ENCODE data around the gene PLA2G6.
"Not testable (repeated sequence)": the region's sequence is repeated elsewhere in the genome, so short reads cannot be mapped to it uniquely, and the experiment has no call there.

PLA2G6 gene

DNA sequence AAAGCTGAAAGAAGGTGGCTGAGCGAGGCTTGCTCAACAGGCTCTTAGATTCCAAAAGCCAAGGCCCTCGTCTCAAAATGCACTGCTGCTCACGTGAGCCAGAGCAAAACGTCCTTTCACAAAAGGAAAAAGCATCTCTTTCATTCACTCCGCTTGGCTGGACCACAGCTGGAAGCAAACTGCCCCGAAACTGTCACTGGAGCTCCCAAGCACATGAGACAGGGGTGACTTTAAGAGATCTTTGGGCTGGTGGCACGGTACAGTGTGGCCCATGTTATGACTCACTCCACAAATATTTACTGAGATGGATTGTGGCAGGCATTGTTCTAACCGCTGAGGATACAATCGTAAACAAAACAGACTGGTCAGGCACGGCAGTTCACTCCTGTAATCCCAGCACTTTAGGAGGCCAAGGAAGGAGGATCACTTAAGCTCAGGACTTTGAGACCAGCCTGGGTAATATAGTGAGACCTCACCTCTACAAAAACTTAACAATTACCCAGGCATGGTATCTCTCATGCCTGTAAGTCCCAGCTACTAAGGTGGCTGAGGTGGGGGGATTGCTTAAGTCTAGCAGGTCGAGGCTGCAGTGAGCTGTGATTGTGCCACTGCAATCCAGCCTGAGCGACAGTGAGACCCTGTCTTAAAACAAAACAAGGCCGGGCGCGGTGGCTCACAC lies 3.6 kb downstream of the PLA2G6 start:
- DNase-seq (ENCODE audit: insufficient read length, low spot score) (no peak), FAIRE-seq (peak; percentile 40)
- no peak for TF ChIP-seq PAX5 (IDR thresholded peaks at IDR 0.05; ENCODE audit: insufficient read depth, low read length, severe bottlenecking)
- TF ChIP-seq POU2F2 (IDR thresholded peaks at IDR 0.05; ENCODE audit: low read depth, low read length): no peak
- TF ChIP-seq POLR2A (IDR thresholded peaks at IDR 0.05; ENCODE audit: low read depth, low read length): no peak
- TF ChIP-seq SPI1 (IDR thresholded peaks at IDR 0.05; ENCODE audit: low read depth, low read length): no peak
- no peak for TF ChIP-seq TAF1 (IDR thresholded peaks at IDR 0.05; ENCODE audit: low read depth, low read length)
- TF ChIP-seq POLR2AphosphoS5 (IDR thresholded peaks at IDR 0.05; ENCODE audit: low read depth, low read length): no peak

DNA sequence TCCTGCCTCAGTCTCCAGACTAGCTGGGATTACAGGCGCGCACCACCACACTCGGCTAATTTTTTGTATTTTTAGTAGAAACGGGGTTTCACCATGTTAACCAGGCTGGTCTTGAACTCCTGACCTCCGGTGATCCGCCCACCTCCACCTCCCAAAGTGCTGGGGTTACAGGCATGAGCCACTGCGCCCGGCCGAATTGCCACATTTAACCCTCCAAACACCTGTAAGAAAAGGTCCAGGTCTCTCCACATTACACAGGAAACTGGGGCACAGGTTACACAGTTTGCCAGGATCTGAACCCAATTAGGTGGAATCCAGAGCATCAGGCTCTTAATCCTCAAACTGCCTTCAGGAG lies 4.1 kb downstream of the PLA2G6 start:
- FAIRE-seq; DNase-seq (ENCODE audit: insufficient read length, low spot score): not testable (repeated sequence)

DNA sequence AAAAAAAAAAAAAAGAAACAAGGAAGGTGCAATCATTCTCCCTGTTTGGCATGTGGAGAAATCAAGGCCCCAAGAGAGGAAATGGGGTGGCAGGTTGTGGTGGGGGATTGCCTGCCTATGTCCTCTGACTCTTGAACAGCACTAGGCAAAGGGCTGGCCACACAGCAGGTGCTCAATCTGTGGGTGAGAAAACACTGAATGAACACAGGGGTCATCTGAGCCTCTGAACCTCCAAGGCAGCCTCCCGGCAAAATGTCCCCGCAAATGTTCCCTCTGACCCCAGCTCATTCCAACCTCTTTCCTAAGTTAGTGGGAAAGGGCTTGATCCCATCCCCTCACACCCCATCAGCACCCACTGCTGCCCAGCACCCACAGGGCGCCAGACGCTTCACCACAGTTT lies 4.6 kb downstream of the PLA2G6 start:
- FAIRE-seq: no peak
- TF ChIP-seq SPI1 (IDR thresholded peaks at IDR 0.05; ENCODE audit: low read depth, low read length) (no peak), POU2F2 (IDR thresholded peaks at IDR 0.05; ENCODE audit: low read depth, low read length) (no peak), POLR2AphosphoS5 (IDR thresholded peaks at IDR 0.05; ENCODE audit: low read depth, low read length) (no peak), TAF1 (IDR thresholded peaks at IDR 0.05; ENCODE audit: low read depth, low read length) (no peak), POLR2A (IDR thresholded peaks at IDR 0.05; ENCODE audit: low read depth, low read length) (no peak), PAX5 (IDR thresholded peaks at IDR 0.05; ENCODE audit: insufficient read depth, low read length, severe bottlenecking) (no peak)

DNA sequence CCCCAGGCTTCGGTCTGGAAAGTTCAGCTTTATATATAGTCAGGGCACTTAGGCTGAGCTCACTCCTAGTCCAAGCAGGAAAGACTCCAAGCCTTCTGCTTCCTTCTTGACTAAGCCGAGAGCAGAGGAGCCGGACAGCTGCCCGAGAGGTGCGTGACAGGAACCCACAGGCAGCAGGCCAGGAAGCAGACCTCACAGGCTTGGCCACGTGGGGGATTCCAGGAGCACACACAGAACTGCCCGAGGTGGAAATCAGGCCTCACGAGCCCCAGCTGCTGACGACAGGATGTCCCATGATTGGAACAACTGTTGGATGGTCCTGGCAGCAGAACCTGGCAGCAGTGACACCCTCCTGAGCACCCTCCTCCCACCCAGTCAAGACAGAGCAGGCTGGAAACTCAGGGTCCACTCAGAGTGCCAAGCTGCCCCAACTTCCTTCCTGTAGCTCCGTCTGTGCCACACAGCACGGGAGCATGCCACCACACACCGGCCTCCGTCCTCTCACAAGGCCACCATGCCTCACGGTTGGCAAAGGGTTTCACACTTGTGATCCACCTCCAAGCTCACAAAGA lies 5.4 kb downstream of the PLA2G6 start:
- DNase-seq (ENCODE audit: insufficient read length, low spot score): no peak
- TF ChIP-seq TAF1 (IDR thresholded peaks at IDR 0.05; ENCODE audit: low read depth, low read length): 0 out of 2 replicates have a peak, but pooled peaks have one; percentile 9
- TF ChIP-seq POU2F2 (IDR thresholded peaks at IDR 0.05; ENCODE audit: low read depth, low read length): no peak
- FAIRE-seq: peak; percentile 87

More for the DNA sequence above, 4.6 kb downstream of the PLA2G6 start:
- no peak for DNase-seq (ENCODE audit: insufficient read length, low spot score)

GRCh38 chr22:38175206-38176118 lies 6.2 kb downstream of the PLA2G6 start:
- DNase-seq (ENCODE audit: insufficient read length, low spot score) (no peak), FAIRE-seq (peak; percentile 33)
- TF ChIP-seq POLR2A (IDR thresholded peaks at IDR 0.05; ENCODE audit: low read depth, low read length): no peak
- TF ChIP-seq TAF1 (IDR thresholded peaks at IDR 0.05; ENCODE audit: low read depth, low read length): no peak
- no peak for TF ChIP-seq PAX5 (IDR thresholded peaks at IDR 0.05; ENCODE audit: insufficient read depth, low read length, severe bottlenecking)
- no peak for TF ChIP-seq POLR2AphosphoS5 (IDR thresholded peaks at IDR 0.05; ENCODE audit: low read depth, low read length)

DNA sequence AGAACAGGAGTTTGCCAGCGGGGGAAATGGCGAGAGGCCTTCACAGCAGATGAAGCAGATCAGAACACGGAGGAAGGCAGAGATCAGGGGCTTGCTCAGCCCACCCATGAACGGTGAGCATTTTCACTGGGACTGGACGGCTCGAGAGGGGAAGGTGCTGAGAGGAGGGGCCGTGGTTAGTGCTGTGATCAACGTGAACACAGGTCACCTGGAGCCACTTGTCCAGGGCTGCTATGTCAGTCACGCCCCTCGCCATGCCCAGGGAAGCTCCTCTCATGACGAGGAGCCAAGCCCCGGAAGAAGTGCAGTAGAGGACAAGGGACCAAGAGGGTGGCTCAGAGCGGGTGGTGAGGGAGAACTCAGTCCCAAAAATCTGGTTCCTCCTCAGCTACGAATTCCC lies 7.0 kb downstream of the PLA2G6 start:
- TF ChIP-seq POLR2A (IDR thresholded peaks at IDR 0.05; ENCODE audit: low read depth, low read length): no peak
- no peak for TF ChIP-seq TAF1 (IDR thresholded peaks at IDR 0.05; ENCODE audit: low read depth, low read length)
- no peak for TF ChIP-seq SPI1 (IDR thresholded peaks at IDR 0.05; ENCODE audit: low read depth, low read length)
- no peak for TF ChIP-seq POU2F2 (IDR thresholded peaks at IDR 0.05; ENCODE audit: low read depth, low read length)
- no peak for TF ChIP-seq POLR2AphosphoS5 (IDR thresholded peaks at IDR 0.05; ENCODE audit: low read depth, low read length)
- no peak for TF ChIP-seq PAX5 (IDR thresholded peaks at IDR 0.05; ENCODE audit: insufficient read depth, low read length, severe bottlenecking)
- FAIRE-seq: no peak
- no peak for DNase-seq (ENCODE audit: insufficient read length, low spot score)

DNA sequence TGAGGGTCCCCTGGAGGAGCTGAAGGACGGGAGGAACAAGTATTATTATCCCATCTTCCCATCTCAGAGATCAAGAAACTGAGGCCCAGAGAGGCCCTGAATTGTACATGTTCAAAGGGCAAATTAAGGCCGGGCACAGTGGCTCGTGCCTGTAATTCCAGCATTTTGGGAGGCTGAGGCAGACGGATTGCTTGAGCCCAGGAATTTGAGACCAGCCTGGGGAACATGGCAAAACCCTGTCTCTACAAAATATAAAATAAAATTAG lies 8.1 kb downstream of the PLA2G6 start:
- TF ChIP-seq POU2F2 (IDR thresholded peaks at IDR 0.05; ENCODE audit: low read depth, low read length) (no peak), POLR2A (IDR thresholded peaks at IDR 0.05; ENCODE audit: low read depth, low read length) (no peak), SPI1 (IDR thresholded peaks at IDR 0.05; ENCODE audit: low read depth, low read length) (no peak), POLR2AphosphoS5 (IDR thresholded peaks at IDR 0.05; ENCODE audit: low read depth, low read length) (no peak), PAX5 (IDR thresholded peaks at IDR 0.05; ENCODE audit: insufficient read depth, low read length, severe bottlenecking) (no peak), TAF1 (IDR thresholded peaks at IDR 0.05; ENCODE audit: low read depth, low read length) (no peak)
- DNase-seq (ENCODE audit: insufficient read length, low spot score) (no peak), FAIRE-seq (no peak)

GRCh38 chr22:38172832-38173640 lies 8.6 kb downstream of the PLA2G6 start:
- FAIRE-seq (no peak), DNase-seq (ENCODE audit: insufficient read length, low spot score) (no peak)
- no peak for TF ChIP-seq SPI1 (IDR thresholded peaks at IDR 0.05; ENCODE audit: low read depth, low read length)
- TF ChIP-seq POLR2AphosphoS5 (IDR thresholded peaks at IDR 0.05; ENCODE audit: low read depth, low read length): no peak
- TF ChIP-seq TAF1 (IDR thresholded peaks at IDR 0.05; ENCODE audit: low read depth, low read length): no peak
- no peak for TF ChIP-seq PAX5 (IDR thresholded peaks at IDR 0.05; ENCODE audit: insufficient read depth, low read length, severe bottlenecking)
- TF ChIP-seq POU2F2 (IDR thresholded peaks at IDR 0.05; ENCODE audit: low read depth, low read length): no peak
- no peak for TF ChIP-seq POLR2A (IDR thresholded peaks at IDR 0.05; ENCODE audit: low read depth, low read length)
